GM21390 (cell line): Measurements from ENCODE around the gene YWHAH.
A peak's percentile ranks its signal among the peaks of the same experiment; 100 is the strongest.

Experiments used
- ATAC-seq: cut with Tn5 transposase; IDR thresholded peaks from one replicate; pipeline ENCODE4 v1.9.1; 2021; ENCODE audit not compliant: unreplicated experiment

The YWHAH gene

DNA sequence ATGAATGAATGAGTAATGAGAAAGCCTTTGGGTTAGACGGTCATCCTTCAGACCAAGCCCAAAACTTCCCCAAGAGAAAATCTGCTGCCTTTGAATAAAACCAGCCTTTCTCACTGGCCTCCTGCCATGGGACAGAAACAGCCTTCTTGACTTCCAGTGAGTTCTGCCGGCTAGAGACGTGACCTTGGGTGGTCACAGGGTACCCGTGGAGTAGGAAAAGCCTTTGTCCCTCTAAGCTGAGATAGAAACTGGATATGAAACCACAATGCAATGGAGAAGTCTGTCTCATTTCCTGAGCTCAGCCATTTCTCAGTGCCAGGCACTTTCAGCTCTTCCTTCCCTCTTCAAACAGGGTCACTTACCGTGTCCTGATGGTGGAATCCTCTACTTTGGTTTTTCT lies 21.2 kb upstream of the YWHAH start:
- ATAC-seq, result no peak

DNA sequence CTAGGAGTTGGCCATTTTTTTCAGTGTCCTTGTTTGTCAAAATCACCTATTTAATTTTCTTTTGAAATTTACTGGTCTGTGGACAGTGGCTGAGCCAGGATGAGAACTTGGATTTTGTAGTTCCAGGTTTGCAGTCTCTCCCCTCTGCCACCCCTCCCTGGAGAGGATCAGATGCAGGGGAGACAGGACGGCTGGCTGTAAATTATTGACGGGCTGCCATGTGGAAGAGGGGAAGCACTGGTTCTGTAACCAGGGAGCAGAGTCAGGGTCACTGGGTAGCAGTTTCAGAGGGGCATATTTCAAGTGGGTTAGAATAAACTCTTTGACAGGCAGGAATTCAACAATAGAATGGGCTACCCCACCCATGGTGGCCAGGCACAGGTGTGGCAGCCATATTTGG lies 20.6 kb upstream of the YWHAH start:
- ATAC-seq, result no peak

GRCh38 chr22:31925056-31925455 lies 19.3 kb upstream of the YWHAH start:
- ATAC-seq, result no peak

- ATAC-seq, result no peak
Observed at GRCh38 chr22:31926024-31926423, 18.3 kb upstream of the YWHAH start.

GRCh38 chr22:31926969-31927368 lies 17.4 kb upstream of the YWHAH start:
- no peak for ATAC-seq

DNA sequence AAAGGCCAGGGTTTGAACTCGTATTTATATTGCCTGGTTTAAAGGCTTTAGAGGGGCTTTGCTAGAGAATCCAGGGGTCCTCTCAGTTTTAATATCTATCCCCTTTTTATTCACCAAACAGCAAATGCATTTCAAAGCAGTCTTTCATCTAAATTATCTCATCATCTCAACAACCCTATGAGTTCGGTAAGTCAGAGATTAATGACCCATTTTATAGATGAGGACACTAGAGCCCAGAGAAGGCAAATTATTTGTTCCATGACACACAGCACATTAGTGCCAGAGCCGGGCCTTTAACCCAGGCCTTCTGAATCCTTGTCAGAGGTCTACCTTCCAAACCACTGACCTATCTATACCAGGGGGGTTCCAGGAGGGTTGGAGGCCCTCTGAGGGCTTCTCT lies 16.8 kb upstream of the YWHAH start:
- no peak for ATAC-seq

DNA sequence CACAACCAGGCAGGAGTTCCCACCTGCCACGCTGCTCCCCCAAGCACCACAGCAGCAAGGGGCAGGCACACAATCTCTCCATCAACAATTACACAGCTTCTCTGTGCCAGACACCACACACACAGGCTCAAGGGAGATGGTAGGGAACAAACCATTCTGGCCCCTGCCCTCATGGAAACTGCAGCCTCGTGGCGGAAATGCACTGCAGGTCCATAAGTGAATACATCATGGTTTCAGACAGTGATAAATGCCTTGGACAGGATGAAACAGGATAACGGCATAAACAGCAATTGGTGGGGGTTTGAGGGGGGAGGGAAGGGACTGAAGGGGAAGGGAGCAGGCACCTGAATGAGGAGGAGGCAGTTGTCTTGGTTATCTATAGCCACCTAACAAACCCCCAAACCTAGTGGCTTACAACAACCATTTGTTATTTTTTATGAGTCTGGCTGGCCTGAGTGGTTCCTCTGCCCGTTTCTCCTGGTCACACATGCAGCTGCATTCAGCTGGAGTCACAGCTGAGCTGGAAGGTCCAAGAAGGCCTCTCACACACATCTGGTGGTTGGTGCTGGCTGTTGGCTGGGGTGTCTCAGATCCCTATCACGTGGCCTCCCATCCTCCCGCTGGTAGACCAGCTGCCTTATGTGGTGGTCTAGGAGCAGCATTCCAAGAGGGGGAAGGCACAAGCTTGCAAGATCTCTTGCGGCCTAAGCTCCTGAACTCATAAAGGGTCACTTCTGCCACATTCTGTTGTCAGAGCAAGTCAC lies 15.0 kb upstream of the YWHAH start:
- ATAC-seq, result no peak

DNA sequence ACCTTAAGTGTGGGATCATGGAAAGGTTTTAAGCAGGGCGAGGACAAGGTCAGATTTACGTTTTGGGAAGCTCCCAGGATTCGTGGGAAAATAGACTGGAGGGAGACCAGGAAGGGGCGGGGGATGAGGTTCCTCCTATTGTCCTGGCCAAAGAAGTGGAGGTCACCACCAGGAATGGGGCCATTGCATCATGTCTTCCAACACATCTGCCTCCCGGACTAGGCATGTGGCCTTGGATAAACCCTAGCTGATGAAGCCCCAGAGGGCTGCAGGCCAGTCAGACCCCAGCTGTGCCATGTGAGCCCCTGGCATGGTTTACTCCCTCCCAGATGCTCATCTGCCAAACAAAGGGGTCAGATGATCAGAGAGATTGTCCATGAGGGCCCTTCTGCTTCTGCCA lies 11.5 kb upstream of the YWHAH start:
- no peak for ATAC-seq

GRCh38 chr22:31933406-31933805 lies 10.9 kb upstream of the YWHAH start:
- no peak for ATAC-seq

GRCh38 chr22:31933816-31934482 lies 10.4 kb upstream of the YWHAH start:
- ATAC-seq, result no peak

- no peak for ATAC-seq
Observed at GRCh38 chr22:31935961-31936635, 8.2 kb upstream of the YWHAH start.

DNA sequence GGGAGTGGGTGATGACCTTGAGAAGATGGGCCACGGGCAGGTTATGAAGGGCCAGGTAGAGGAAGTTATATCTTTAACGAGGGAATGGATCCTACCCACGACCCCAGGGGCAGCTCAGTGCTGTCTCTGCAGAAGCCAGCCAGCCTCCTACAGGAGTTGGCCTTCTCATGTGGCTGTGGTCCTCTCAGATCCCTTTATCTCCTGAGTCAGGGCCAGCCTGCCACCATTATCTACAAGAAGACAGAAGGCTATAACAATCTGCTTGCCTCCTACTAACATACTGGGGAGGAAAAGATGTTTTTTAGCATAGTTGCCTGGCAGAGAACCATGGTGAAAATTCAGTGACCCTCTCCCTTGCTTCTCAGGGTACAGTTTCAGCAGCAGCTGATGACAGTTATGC lies 7.0 kb upstream of the YWHAH start:
- no peak for ATAC-seq

GRCh38 chr22:31938296-31938695 lies 6.0 kb upstream of the YWHAH start:
- ATAC-seq, result no peak

DNA sequence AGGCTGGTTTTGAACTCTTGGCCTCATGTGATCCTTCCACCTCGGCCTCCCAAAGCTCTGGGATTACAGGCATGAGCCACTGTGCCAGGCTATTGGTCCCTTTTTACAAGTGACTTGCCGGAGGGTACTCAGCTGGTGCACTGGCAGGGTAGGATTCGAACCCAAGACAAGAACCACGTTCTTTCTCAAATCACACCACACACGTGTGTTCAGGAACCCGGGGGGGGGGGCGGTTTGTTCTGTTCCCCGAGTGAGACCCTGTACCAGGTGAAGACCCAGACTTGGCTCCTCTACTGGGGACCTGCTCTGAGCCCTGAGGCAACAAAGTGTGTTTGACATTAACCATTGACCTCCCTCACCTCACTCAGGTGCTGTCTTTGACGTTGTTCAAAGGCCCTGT lies 3.8 kb upstream of the YWHAH start:
- no peak for ATAC-seq

DNA sequence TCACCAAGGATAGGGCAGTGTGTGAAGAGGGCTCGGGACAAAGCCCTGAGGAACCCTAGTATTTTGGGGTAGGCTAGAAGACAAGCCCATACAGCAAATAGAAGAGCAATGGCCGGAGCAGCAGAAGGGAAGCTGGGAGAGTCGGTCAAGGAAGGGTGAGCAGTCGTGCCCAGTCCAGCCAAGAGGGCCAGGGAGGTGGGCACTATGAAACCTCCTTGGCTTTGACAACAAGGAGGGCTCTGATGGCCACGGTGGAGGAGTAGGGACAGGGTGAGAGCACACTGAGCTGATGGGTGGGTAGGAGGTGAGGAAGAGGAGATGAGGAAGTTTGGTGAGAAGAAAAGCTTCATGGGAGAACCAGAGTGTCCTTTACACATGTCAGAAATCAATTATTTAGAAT lies 2.2 kb upstream of the YWHAH start:
- no peak for ATAC-seq

GRCh38 chr22:31943206-31943977 lies 943 bp upstream of the YWHAH start:
- ATAC-seq, result no peak

GRCh38 chr22:31944700-31945442 lies 536 bp downstream of the YWHAH start:
- peak; percentile 23 for ATAC-seq

DNA sequence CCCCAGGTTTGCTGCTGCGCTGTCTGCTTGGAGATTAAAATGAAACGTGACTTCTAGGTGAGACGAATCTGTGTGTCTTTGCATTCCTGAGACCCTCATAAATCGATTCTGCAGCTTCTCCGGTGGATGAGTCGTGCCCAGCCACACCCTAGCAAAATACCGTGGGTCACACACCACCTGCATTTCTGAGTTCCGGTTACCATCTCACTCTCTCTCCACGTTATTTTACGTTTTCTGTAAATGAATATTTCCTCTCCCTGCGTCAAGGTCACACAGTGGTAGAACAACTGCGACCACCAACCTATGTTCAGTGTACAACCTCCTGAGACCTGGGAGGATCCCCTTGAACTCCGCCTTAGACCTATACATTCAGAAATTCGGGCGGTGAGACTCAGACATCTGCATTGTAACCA lies 1.1 kb downstream of the YWHAH start:
- ATAC-seq, result no peak

GRCh38 chr22:31945971-31946680 lies 1.8 kb downstream of the YWHAH start:
- ATAC-seq, result no peak

DNA sequence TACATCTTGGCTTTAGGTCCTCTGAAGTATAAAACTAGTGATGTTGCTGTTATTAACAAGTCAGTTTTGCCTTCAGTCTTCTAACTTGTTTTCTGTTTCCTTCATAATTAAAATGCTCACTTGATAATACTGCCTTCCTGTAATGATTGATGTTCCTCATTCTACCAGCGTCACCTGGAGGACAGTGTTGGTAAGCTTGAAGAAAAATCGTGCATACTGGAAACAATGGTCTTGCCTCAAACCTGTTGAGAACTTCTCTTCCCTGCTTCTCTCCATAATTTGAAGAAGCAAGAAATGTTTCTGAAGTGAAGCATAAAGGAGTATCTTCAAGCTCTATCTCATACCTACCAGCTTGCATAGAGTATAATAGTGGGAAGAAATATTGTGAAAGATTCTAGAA lies 3.0 kb downstream of the YWHAH start:
- ATAC-seq, result no peak
